ENCODE measurements around the gene IL23R. TPM values are rescaled to one million over a fixed set of nuclear protein-coding genes. Genes with fewer than 3 reads are reported as not detected.

Gene IL23R
- total and polyA plus RNA-seq, 2 of the 13 experiments (the other 11 are each of a cell fraction or from before 2014, with no cell fraction given), result not detected

DNA sequence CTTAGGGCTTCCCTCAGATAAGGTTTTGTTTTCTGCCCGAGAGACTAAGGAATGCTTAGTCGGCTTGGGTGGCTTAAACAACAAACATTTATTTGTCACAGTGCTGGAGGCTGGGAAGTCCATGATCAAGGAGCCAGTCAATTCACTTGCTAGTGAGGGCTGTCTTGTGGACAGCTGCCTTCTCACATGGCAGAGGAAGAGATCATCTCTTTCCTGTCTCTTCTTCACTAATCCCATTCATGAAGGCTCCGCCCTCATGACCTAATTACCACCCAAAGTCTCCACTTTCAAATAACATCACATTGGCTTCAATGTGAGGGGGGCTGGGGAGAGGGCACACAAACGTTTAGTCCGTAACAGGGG is 90.9 kb downstream of the IL23R start:
- no peak overlapping the region for H2AFZ ChIP-seq (ENCODE audit: low read length)
- H4K20me1 ChIP-seq (ENCODE audit: insufficient read depth, low read length), result no peaks in the 10 kb centered on the region
- H3K4me2 ChIP-seq (ENCODE audit: low read depth, low read length), result no peak overlapping the region
- CTCF ChIA-PET (ENCODE audit: low intra/inter-chr PET ratio, low total read pairs), result no interaction called here
- BruUV-seq (replicated peaks), result no TSS peak
- ATAC-seq (no peak), DNase-seq (ENCODE audit: low spot score) (no peak), FAIRE-seq (no peak)
- POLR2A ChIA-PET, result no interaction called here
- intact Hi-C loops (cut with micrococcal nuclease; ENCODE audit: unreplicated experiment), result loop anchor here (2.0 kb wide), 1 partner anchor 58 kb away; no protein-coding TSS in a partner anchor
- H3K9ac ChIP-seq (ENCODE audit: insufficient read depth, low read depth, low read length), result no peak overlapping the region
- no peaks in the 10 kb centered on the region for H3K4me1 ChIP-seq (ENCODE audit: insufficient read depth, low read length)
- H3K27ac ChIP-seq (ENCODE audit: extremely low read length, insufficient read depth, low read length), result no peak overlapping the region
- H3K27me3 ChIP-seq (ENCODE audit: control insufficient read depth in 1 of 2, insufficient read depth in 2 of 2, low read length in 2 of 2), result no peaks in the 10 kb centered on the region
- no peaks in the 10 kb centered on the region for H3K36me3 ChIP-seq (replicated peaks in 1 of 2; ENCODE audit: control insufficient read depth in 1 of 2, insufficient read depth in 2 of 2, low read length in 2 of 2)
- peaks cover 7% of the 10 kb centered on the region for H3K9me3 ChIP-seq (ENCODE audit: low read length)
- H3K79me2 ChIP-seq (ENCODE audit: insufficient read depth, low read length), result no peaks in the 10 kb centered on the region
- TF ChIP-seq ZNF589 (CRISPR knock-in tag; conservative IDR thresholded peaks at IDR 0.05) (no peak), ZFP41 (CRISPR knock-in tag; IDR thresholded peaks at IDR 0.05; ENCODE audit: borderline replicate concordance) (no peak)
- H3K4me3 ChIP-seq (replicated peaks in 1 of 3; ENCODE audit: insufficient read depth in 1 of 3, low read depth in 2 of 3, low read length in 3 of 3), result no peak overlapping the region
- WGBS (ENCODE audit: low lambda C conversion rate), result 18% methylated on average over 5 of the region's 5 CpGs
- in situ Hi-C loops (cut with HindIII; ENCODE audit: extremely low pct_ligation_motif_present, low pct_unique_long_range_greater_than_20kb), result no loop called here

DNA sequence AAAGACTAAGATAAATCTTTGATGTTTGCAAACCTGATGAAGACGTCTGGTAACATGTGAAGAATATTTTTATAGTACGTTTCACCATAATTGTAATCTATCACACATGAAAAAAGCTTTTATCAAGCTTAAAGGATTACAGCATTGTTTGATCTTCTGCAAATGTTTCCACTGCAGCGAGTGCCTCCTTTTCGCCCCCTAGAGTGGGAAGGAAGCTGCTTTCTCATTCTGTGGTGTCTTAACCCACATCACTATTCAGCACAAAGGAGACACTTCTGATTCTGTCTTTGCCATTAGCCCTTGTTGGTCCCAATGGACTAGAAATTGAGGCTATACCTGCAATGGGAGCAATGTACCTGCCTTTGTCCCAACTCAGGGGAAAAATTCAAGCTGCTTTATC is 95.4 kb downstream of the IL23R start:
- no TSS peak for BruUV-seq (replicated peaks)
- in situ Hi-C loops (cut with HindIII; ENCODE audit: extremely low pct_ligation_motif_present, low pct_unique_long_range_greater_than_20kb), result no loop called here
- no peak overlapping the region for H2AFZ ChIP-seq (ENCODE audit: low read length)
- H3K4me1 ChIP-seq (ENCODE audit: insufficient read depth, low read length), result no peaks in the 10 kb centered on the region
- CTCF ChIA-PET (ENCODE audit: low intra/inter-chr PET ratio, low total read pairs), result no interaction called here
- no peaks in the 10 kb centered on the region for H3K9me3 ChIP-seq (ENCODE audit: low read length)
- ATAC-seq, result no peak
- 2% methylated on average over 4 of the region's 4 CpGs for WGBS (ENCODE audit: low lambda C conversion rate)
- H3K27me3 ChIP-seq (ENCODE audit: control insufficient read depth in 1 of 2, insufficient read depth in 2 of 2, low read length in 2 of 2), result no peaks in the 10 kb centered on the region
- no peak for FAIRE-seq
- TF ChIP-seq, protein P1, sequence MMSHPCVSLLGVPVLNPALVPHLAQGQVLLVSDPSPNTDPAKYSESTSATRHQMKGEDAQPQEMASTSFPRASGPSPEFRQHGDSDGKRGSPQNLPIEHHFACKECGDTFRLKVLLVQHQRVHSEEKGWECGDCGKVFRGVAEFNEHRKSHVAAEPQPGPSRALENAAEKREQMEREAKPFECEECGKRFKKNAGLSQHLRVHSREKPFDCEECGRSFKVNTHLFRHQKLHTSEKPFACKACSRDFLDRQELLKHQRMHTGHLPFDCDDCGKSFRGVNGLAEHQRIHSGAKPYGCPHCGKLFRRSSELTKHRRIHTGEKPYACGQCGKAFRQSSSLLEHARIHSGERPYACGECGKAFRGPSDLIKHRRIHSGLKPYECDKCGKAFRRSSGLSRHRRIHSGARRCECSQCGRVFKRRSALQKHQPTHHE (CRISPR knock-in tag; IDR thresholded peaks at IDR 0.05; ENCODE audit: borderline replicate concordance), result no peak
- TF ChIP-seq HDAC2 (CRISPR knock-in tag; IDR thresholded peaks at IDR 0.05), result no peak
- POLR2A ChIA-PET, result no interaction called here
- no peak overlapping the region for H3K4me2 ChIP-seq (ENCODE audit: low read depth, low read length)
- no peak for DNase-seq (ENCODE audit: low spot score)
- no peaks in the 10 kb centered on the region for H3K79me2 ChIP-seq (ENCODE audit: insufficient read depth, low read length)
- H3K4me3 ChIP-seq (replicated peaks in 1 of 3; ENCODE audit: insufficient read depth in 1 of 3, low read depth in 2 of 3, low read length in 3 of 3), result no peak overlapping the region
- H4K20me1 ChIP-seq (ENCODE audit: insufficient read depth, low read length), result no peaks in the 10 kb centered on the region
- intact Hi-C loops (cut with micrococcal nuclease; ENCODE audit: unreplicated experiment), result no loop called here
- H3K27ac ChIP-seq (ENCODE audit: extremely low read length, insufficient read depth, low read length), result no peak overlapping the region
- H3K9ac ChIP-seq (ENCODE audit: insufficient read depth, low read depth, low read length), result no peak overlapping the region
- H3K36me3 ChIP-seq (replicated peaks in 1 of 2; ENCODE audit: control insufficient read depth in 1 of 2, insufficient read depth in 2 of 2, low read length in 2 of 2), result no peaks in the 10 kb centered on the region
